Endothelial cell of umbilical vein (primary cell): ENCODE measurements around the gene RBFOX1. TPM values are rescaled to one million over a fixed set of nuclear protein-coding genes. Genes with fewer than 3 reads are reported as not detected.

ENCODE experiments used
- BruUV-seq: library from RNA; stranded (reverse); fragments of 400-500 nt; replicated peaks from 2 replicates; lab custom pipeline; 2021; lab: Mats Ljungman, UMichigan
- CTCF ChIA-PET: fragments of 300-600, 350-600 bp; sonication (Branson Sonifier 250); formaldehyde crosslinking; loops from one replicate; lab custom pipeline; 2021; ENCODE audit warnings: antibody characterized with exemption, inconsistent platforms; lab: Charles Lee
- POLR2A ChIA-PET: fragments of 300-600, 350-600 bp; sonication (Branson Sonifier 250); formaldehyde crosslinking; loops from one replicate; lab custom pipeline; 2021; ENCODE audit warnings: antibody characterized with exemption, inconsistent platforms; lab: Charles Lee
- DNase-seq: peaks from one replicate; pipeline ENCODE4 v3.0.0-alpha.2; 2011; ENCODE audit warnings: low read depth, low spot score
- FAIRE-seq: peaks from 2 replicates; lab custom pipeline; 2011; peaks lifted over from hg19 to GRCh38; lab: Jason Lieb, UNC
- H2AFZ ChIP-seq: 2 replicates; pipeline ENCODE4 v1.6.0; 2012; ENCODE audit warnings: low read depth, low read length, control low read depth, inconsistent platforms
- H3K27ac ChIP-seq: 2 replicates; pipeline ENCODE4 v1.5.1; 2011; ENCODE audit warnings: low read depth, mild to moderate bottlenecking, control low read depth, low read length, moderate library complexity; ENCODE audit not compliant: insufficient read depth
- H3K27me3 ChIP-seq, 2 experiments: 2 replicates each; pipeline versions ENCODE4 v1.6.0 to v1.6.1; 2011; ENCODE audit warnings: low read length in 2 of 2, mixed read lengths in 1 of 2; ENCODE audit not compliant: control insufficient read depth in 2 of 2, insufficient read depth in 2 of 2
- H3K36me3 ChIP-seq, 2 experiments: 2 replicates in 1 of 2; 3 replicates in 1 of 2; pipeline ENCODE4 v1.5.1; 2011; ENCODE audit warnings: low read length in 2 of 2, mild to moderate bottlenecking in 1 of 2, moderate library complexity in 1 of 2; ENCODE audit not compliant: control insufficient read depth in 2 of 2, insufficient read depth in 2 of 2; ENCODE audit errors: extremely low read depth in 1 of 2
- H3K4me1 ChIP-seq: 3 replicates; pipeline ENCODE4 v1.5.1; 2011; ENCODE audit warnings: mild to moderate bottlenecking, low read length; ENCODE audit not compliant: control insufficient read depth, insufficient read depth; ENCODE audit errors: extremely low read depth
- H3K4me2 ChIP-seq: 2 replicates; pipeline ENCODE4 v1.6.1; 2011; ENCODE audit warnings: low read length, control low read depth, mixed read lengths; ENCODE audit not compliant: insufficient read depth
- H3K4me3 ChIP-seq, 3 experiments: fragments of 200-600 bp in 1 of 3; sonication (generic), shearing (Covaris generic) in 1 of 3; replicated peaks in 1 of 3; 2 replicates each; pipeline ENCODE4 v1.5.1; 2011 to 2016; ENCODE audit warnings: control low read depth in 3 of 3, low read length in 3 of 3, mild to moderate bottlenecking in 2 of 3, inconsistent platforms in 1 of 3, low read depth in 1 of 3, moderate library complexity in 1 of 3; ENCODE audit not compliant: insufficient read depth in 1 of 3
- H3K79me2 ChIP-seq: 2 replicates; pipeline ENCODE4 v1.6.0; 2012; ENCODE audit warnings: low read length, inconsistent platforms; ENCODE audit not compliant: control insufficient read depth, insufficient read depth
- H3K9ac ChIP-seq: replicated peaks from 2 replicates; pipeline ENCODE3; 2011; ENCODE audit warnings: low read length, control low read depth; ENCODE audit not compliant: insufficient read depth; ENCODE audit errors: extremely low read depth
- H3K9me1 ChIP-seq: replicated peaks from 3 replicates; pipeline ENCODE4 v1.6.0; 2011; ENCODE audit warnings: mild to moderate bottlenecking, low read length; ENCODE audit not compliant: control insufficient read depth, insufficient read depth; ENCODE audit errors: extremely low read depth
- H3K9me3 ChIP-seq: replicated peaks from 2 replicates; pipeline ENCODE4 v1.5.1; 2012; ENCODE audit warnings: low read length, inconsistent platforms; ENCODE audit not compliant: control insufficient read depth, insufficient read depth
- H4K20me1 ChIP-seq: replicated peaks from 2 replicates; pipeline ENCODE3; 2011; ENCODE audit warnings: mild to moderate bottlenecking, low read length; ENCODE audit not compliant: control insufficient read depth, insufficient read depth; ENCODE audit errors: extremely low read depth
- EZH2 ChIP-seq: IDR thresholded peaks from 2 replicates; pipeline ENCODE4 v1.6.1; 2012; ENCODE audit warnings: borderline replicate concordance, low read depth, mild to moderate bottlenecking, moderate library complexity, low read length, inconsistent platforms; ENCODE audit not compliant: severe bottlenecking
- FOS ChIP-seq: IDR thresholded peaks from 2 replicates; pipeline ENCODE4 v1.6.1; 2011; ENCODE audit warnings: mild to moderate bottlenecking, low read length, moderate library complexity, borderline replicate concordance; ENCODE audit not compliant: insufficient read depth
- GATA2 ChIP-seq: IDR thresholded peaks from 2 replicates; pipeline ENCODE4 v1.7.0; 2011; ENCODE audit warnings: low read depth, mild to moderate bottlenecking, moderate library complexity, mixed read lengths, low read length; ENCODE audit not compliant: insufficient read length, insufficient read depth
- JUN ChIP-seq: IDR thresholded peaks from 2 replicates; pipeline ENCODE4 v1.6.1; 2011; ENCODE audit warnings: borderline replicate concordance, low read depth; ENCODE audit not compliant: insufficient read length, insufficient read depth
- MYC ChIP-seq: IDR thresholded peaks from one replicate; pipeline ENCODE4 v1.6.1; 2011; ENCODE audit warnings: mild to moderate bottlenecking, low read depth, low read length
- POLR2A ChIP-seq: IDR thresholded peaks from 2 replicates; pipeline ENCODE4 v1.6.1; 2012; ENCODE audit warnings: low read depth, mild to moderate bottlenecking, control low read depth, low read length
- POLR2AphosphoS5 ChIP-seq: IDR thresholded peaks from 2 replicates; pipeline ENCODE4 v1.6.1; 2012; ENCODE audit warnings: low read depth, mild to moderate bottlenecking, control low read depth, low read length, moderate library complexity; ENCODE audit not compliant: insufficient read depth
- dilution Hi-C: fragments of 300-500 bp; cut with MboI; formaldehyde crosslinking; loops from one replicate; pipeline ENCODE4 v1.15.0; 2019; ENCODE audit warnings: low sequenced_read_pairs; ENCODE audit not compliant: extremely low pct_ligation_motif_present
- intact Hi-C: fragments of 100-400 bp; cut with micrococcal nuclease; formaldehyde crosslinking; loops from one replicate; pipeline ENCODE4 v1.10.0; 2022
- polyA plus RNA-seq, 4 experiments: library from polyadenylated mRNA; depleted of rRNA in 3 of 4; stranded (reverse) in 3 of 4; unstranded in 1 of 4; fragments of >200 nt; gene quantifications; 2 replicates each; pipeline versions ENCODE4 v1.2.1 to v1.2.3, GENCODE V29; 2011 to 2012; ENCODE audit warnings: missing spikeins in 1 of 4
- total RNA-seq: library from RNA; stranded (reverse); gene quantifications from 2 replicates; pipeline ENCODE4 v1.2.3, GENCODE V29; 2021
- TF ChIP-seq, protein P1 (sequence below), 2 donors: IDR thresholded peaks; 1 replicate in 1 of 2; 2 replicates in 1 of 2; pipeline ENCODE4 v1.5.1; 2011; ENCODE audit warnings: low read length in 2 of 2, mild to moderate bottlenecking in 2 of 2, moderate library complexity in 2 of 2, control low read depth in 1 of 2, inconsistent platforms in 1 of 2, low read depth in 1 of 2; ENCODE audit not compliant: insufficient read depth in 1 of 2; ENCODE audit errors: extremely low read depth in 1 of 2
- TF ChIP-seq, protein P2 (sequence below): IDR thresholded peaks from 2 replicates; pipeline ENCODE4 v1.6.1; 2011; ENCODE audit not compliant: insufficient read depth, insufficient read length

Gene RBFOX1
- total and polyA plus RNA-seq, 2 donors (not counting 3 experiments of a cell fraction or from before 2014, with no cell fraction given): not detected

DNA sequence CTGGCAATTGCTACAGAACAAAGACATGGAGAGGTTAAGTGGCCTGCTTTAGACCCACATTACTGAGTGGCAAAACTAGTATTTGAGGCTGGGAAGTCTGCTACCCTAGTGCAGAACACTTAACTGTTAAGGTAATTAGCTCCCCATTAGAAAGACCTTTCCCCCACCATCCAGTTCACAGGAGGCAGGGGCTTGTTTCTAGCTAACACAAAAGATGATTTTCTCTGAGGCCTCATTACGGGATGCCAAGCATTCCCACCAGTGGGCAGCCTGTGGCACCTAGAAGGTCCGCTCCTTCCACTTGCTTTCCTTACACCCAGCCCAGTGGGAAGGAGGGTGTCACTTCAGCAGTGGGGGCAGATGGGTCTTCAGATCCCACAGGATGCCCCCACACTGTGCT is 99.1 kb downstream of the RBFOX1 start:
- Histone ChIP-seq H3K4me2 (no peak overlapping the region), H3K9ac (no peak overlapping the region), H3K9me1 (no peaks in the 10 kb centered on the region), H4K20me1 (no peaks in the 10 kb centered on the region), H3K36me3 (no peaks in the 10 kb centered on the region), H3K27ac (no peak overlapping the region), H3K4me1 (no peaks in the 10 kb centered on the region), H3K27me3 (no peaks in the 10 kb centered on the region), H3K79me2 (no peaks in the 10 kb centered on the region), H3K9me3 (peaks cover 12% of the 10 kb centered on the region), H2AFZ (no peak overlapping the region), H3K4me3 (no peak overlapping the region)
- ChIA-PET CTCF (no interaction called here), POLR2A (no interaction called here)
- intact Hi-C loops: no loop called here
- FAIRE-seq (no peak), DNase-seq (no peak)
- TF ChIP-seq, protein P1, sequence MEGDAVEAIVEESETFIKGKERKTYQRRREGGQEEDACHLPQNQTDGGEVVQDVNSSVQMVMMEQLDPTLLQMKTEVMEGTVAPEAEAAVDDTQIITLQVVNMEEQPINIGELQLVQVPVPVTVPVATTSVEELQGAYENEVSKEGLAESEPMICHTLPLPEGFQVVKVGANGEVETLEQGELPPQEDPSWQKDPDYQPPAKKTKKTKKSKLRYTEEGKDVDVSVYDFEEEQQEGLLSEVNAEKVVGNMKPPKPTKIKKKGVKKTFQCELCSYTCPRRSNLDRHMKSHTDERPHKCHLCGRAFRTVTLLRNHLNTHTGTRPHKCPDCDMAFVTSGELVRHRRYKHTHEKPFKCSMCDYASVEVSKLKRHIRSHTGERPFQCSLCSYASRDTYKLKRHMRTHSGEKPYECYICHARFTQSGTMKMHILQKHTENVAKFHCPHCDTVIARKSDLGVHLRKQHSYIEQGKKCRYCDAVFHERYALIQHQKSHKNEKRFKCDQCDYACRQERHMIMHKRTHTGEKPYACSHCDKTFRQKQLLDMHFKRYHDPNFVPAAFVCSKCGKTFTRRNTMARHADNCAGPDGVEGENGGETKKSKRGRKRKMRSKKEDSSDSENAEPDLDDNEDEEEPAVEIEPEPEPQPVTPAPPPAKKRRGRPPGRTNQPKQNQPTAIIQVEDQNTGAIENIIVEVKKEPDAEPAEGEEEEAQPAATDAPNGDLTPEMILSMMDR (IDR thresholded peaks at IDR 0.05; ENCODE audit: extremely low read depth in 1 of 2, insufficient read depth in 1 of 2, low read depth in 1 of 2, low read length in 2 of 2): no peak
- TF ChIP-seq POLR2A: no peak
- no peak for TF ChIP-seq GATA2
- TF ChIP-seq JUN: no peak
- TF ChIP-seq, protein P2, sequence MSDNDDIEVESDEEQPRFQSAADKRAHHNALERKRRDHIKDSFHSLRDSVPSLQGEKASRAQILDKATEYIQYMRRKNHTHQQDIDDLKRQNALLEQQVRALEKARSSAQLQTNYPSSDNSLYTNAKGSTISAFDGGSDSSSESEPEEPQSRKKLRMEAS: no peak
- no peak for TF ChIP-seq POLR2AphosphoS5
- TF ChIP-seq EZH2: no peak
- TF ChIP-seq FOS: no peak
- TF ChIP-seq MYC: no peak
- dilution Hi-C loops: no loop called here
- no TSS peak for BruUV-seq
